Epithelial cell of esophagus (primary cell): ENCODE data around the gene CDK5RAP1.
A peak's percentile ranks its signal among the peaks of the same experiment; 100 is the strongest.

Source experiments
- DNase-seq: peaks from one replicate; pipeline ENCODE4 v3.0.0; 2010; ENCODE audit warnings: low read depth
- H3K4me3 ChIP-seq: 2 replicates; pipeline ENCODE4 v1.5.1; 2011; ENCODE audit warnings: mild to moderate bottlenecking, low read length, control low read depth
- CTCF ChIP-seq: IDR thresholded peaks from 2 replicates; pipeline ENCODE4 v1.5.1; 2011; ENCODE audit warnings: low read depth, mild to moderate bottlenecking, low read length, control low read depth, inconsistent platforms; ENCODE audit not compliant: insufficient read depth; ENCODE audit errors: missing control alignments

The CDK5RAP1 gene

GRCh38 chr20:33339515-33340058 is 61.7 kb downstream of the CDK5RAP1 start:
- TF ChIP-seq CTCF = no peak
- no peak for DNase-seq
- no peak overlapping the region for H3K4me3 ChIP-seq

GRCh38 chr20:33338467-33339258 is 62.7 kb downstream of the CDK5RAP1 start:
- no peak for DNase-seq
- no peak overlapping the region for H3K4me3 ChIP-seq
- no peak for TF ChIP-seq CTCF

GRCh38 chr20:33337531-33338165 is 63.7 kb downstream of the CDK5RAP1 start:
- no peak overlapping the region for H3K4me3 ChIP-seq
- DNase-seq = no peak
- TF ChIP-seq CTCF = no peak

- DNase-seq = peak; percentile 11
- TF ChIP-seq CTCF = no peak
- H3K4me3 ChIP-seq = no peak overlapping the region
These were observed 64.2 kb downstream of the CDK5RAP1 start for GRCh38 chr20:33337119-33337518.

GRCh38 chr20:33336375-33336774 is 64.9 kb downstream of the CDK5RAP1 start:
- TF ChIP-seq CTCF = no peak
- DNase-seq = no peak
- H3K4me3 ChIP-seq = no peak overlapping the region

GRCh38 chr20:33334111-33334510 is 67.2 kb downstream of the CDK5RAP1 start:
- TF ChIP-seq CTCF = no peak
- H3K4me3 ChIP-seq = no peak overlapping the region
- no peak for DNase-seq

GRCh38 chr20:33333616-33334015 is 67.7 kb downstream of the CDK5RAP1 start:
- no peak for DNase-seq

More at GRCh38 chr20:33333616-33334015, 67.7 kb downstream of the CDK5RAP1 start:
- no peak for TF ChIP-seq CTCF
- no peak overlapping the region for H3K4me3 ChIP-seq
